ENCODE results near the gene LAMC3.

The LAMC3 gene

GRCh38 chr9:130977811-130978221 is 31.2 kb upstream of the LAMC3 start:
- TF ChIP-seq CTCF (IDR thresholded peaks at IDR 0.05; ENCODE audit: borderline replicate concordance, control extremely low read depth, extremely low read depth, insufficient read depth, missing control alignments), result no peak
- in situ Hi-C loops (cut with MboI; ENCODE audit: low sequenced_read_pairs, unreplicated experiment), result no loop called here
- no peak for DNase-seq (ENCODE audit: low spot score)

- in situ Hi-C loops (cut with MboI; ENCODE audit: low sequenced_read_pairs, unreplicated experiment), result no loop called here
- TF ChIP-seq CTCF (IDR thresholded peaks at IDR 0.05; ENCODE audit: borderline replicate concordance, control extremely low read depth, extremely low read depth, insufficient read depth, missing control alignments), result no peak
- no peak for DNase-seq (ENCODE audit: low spot score)
Measured at GRCh38 chr9:130979591-130980385, 29.2 kb upstream of the LAMC3 start.

- in situ Hi-C loops (cut with MboI; ENCODE audit: low sequenced_read_pairs, unreplicated experiment), result no loop called here
- no peak for TF ChIP-seq CTCF (IDR thresholded peaks at IDR 0.05; ENCODE audit: borderline replicate concordance, control extremely low read depth, extremely low read depth, insufficient read depth, missing control alignments)
- no peak for DNase-seq (ENCODE audit: low spot score)
Measured at GRCh38 chr9:130980526-130980925, 28.4 kb upstream of the LAMC3 start.

- in situ Hi-C loops (cut with MboI; ENCODE audit: low sequenced_read_pairs, unreplicated experiment), result no loop called here
- DNase-seq (ENCODE audit: low spot score), result no peak
- no peak for TF ChIP-seq CTCF (IDR thresholded peaks at IDR 0.05; ENCODE audit: borderline replicate concordance, control extremely low read depth, extremely low read depth, insufficient read depth, missing control alignments)
Measured at GRCh38 chr9:130981002-130981755, 27.8 kb upstream of the LAMC3 start.

- in situ Hi-C loops (cut with MboI; ENCODE audit: low sequenced_read_pairs, unreplicated experiment), result no loop called here
- no peak for TF ChIP-seq CTCF (IDR thresholded peaks at IDR 0.05; ENCODE audit: borderline replicate concordance, control extremely low read depth, extremely low read depth, insufficient read depth, missing control alignments)
- DNase-seq (ENCODE audit: low spot score), result no peak
Measured at GRCh38 chr9:130981756-130982137, 27.2 kb upstream of the LAMC3 start.

- DNase-seq (ENCODE audit: low spot score), result no peak
- in situ Hi-C loops (cut with MboI; ENCODE audit: low sequenced_read_pairs, unreplicated experiment), result no loop called here
- no peak for TF ChIP-seq CTCF (IDR thresholded peaks at IDR 0.05; ENCODE audit: borderline replicate concordance, control extremely low read depth, extremely low read depth, insufficient read depth, missing control alignments)
Measured at GRCh38 chr9:130982636-130983358, 26.2 kb upstream of the LAMC3 start.
